KOPT-K1 (cell line): Measurements from ENCODE around the gene SLX4IP.

Source experiments
- H3K27ac ChIP-seq: fragments of 200-600 bp; sonication (generic); 2 replicates; pipeline ENCODE4 v1.5.1; 2016; ENCODE audit warnings: antibody characterized with exemption, mild to moderate bottlenecking, low read depth, low read length; ENCODE audit not compliant: poor library complexity, severe bottlenecking
- H3K36me3 ChIP-seq: fragments of 200-600 bp; sonication (generic); 2 replicates; pipeline ENCODE4 v1.5.1; 2017; ENCODE audit warnings: antibody characterized with exemption, mild to moderate bottlenecking, low read length, moderate library complexity; ENCODE audit not compliant: insufficient read depth
- H3K9me3 ChIP-seq: fragments of 200-600 bp; sonication (generic); 2 replicates; pipeline ENCODE4 v1.5.1; 2017; ENCODE audit warnings: antibody characterized with exemption, low read length, mild to moderate bottlenecking; ENCODE audit not compliant: insufficient read depth, poor library complexity, severe bottlenecking

Gene SLX4IP

GRCh38 chr20:10659651-10660601 is 224.8 kb downstream of the SLX4IP start:
- Histone ChIP-seq H3K27ac (no peak overlapping the region), H3K9me3 (no peaks in the 10 kb centered on the region), H3K36me3 (no peaks in the 10 kb centered on the region)

GRCh38 chr20:10660661-10661060 is 225.6 kb downstream of the SLX4IP start:
- no peak overlapping the region for H3K27ac ChIP-seq
- no peaks in the 10 kb centered on the region for H3K36me3 ChIP-seq

GRCh38 chr20:10661261-10661660 is 226.2 kb downstream of the SLX4IP start:
- Histone ChIP-seq H3K9me3 (no peaks in the 10 kb centered on the region), H3K27ac (no peak overlapping the region), H3K36me3 (no peaks in the 10 kb centered on the region)

More at GRCh38 chr20:10660661-10661060, 225.6 kb downstream of the SLX4IP start:
- no peaks in the 10 kb centered on the region for H3K9me3 ChIP-seq

GRCh38 chr20:10662151-10662550 is 227.0 kb downstream of the SLX4IP start:
- H3K27ac ChIP-seq, result no peak overlapping the region
- no peaks in the 10 kb centered on the region for H3K9me3 ChIP-seq
- no peaks in the 10 kb centered on the region for H3K36me3 ChIP-seq

- Histone ChIP-seq H3K27ac (no peak overlapping the region), H3K9me3 (no peaks in the 10 kb centered on the region), H3K36me3 (no peaks in the 10 kb centered on the region)
Observed at GRCh38 chr20:10662661-10663458, 227.8 kb downstream of the SLX4IP start.

GRCh38 chr20:10663756-10664155 is 228.7 kb downstream of the SLX4IP start:
- Histone ChIP-seq H3K9me3 (no peaks in the 10 kb centered on the region), H3K27ac (no peak overlapping the region), H3K36me3 (no peaks in the 10 kb centered on the region)

- Histone ChIP-seq H3K9me3 (no peaks in the 10 kb centered on the region), H3K27ac (no peak overlapping the region), H3K36me3 (no peaks in the 10 kb centered on the region)
Observed at GRCh38 chr20:10665027-10665561, 230.0 kb downstream of the SLX4IP start.

- no peak overlapping the region for H3K27ac ChIP-seq
- no peaks in the 10 kb centered on the region for H3K36me3 ChIP-seq
- H3K9me3 ChIP-seq, result no peaks in the 10 kb centered on the region
Observed at GRCh38 chr20:10665791-10666190, 230.7 kb downstream of the SLX4IP start.

GRCh38 chr20:10666221-10667076 is 231.3 kb downstream of the SLX4IP start:
- Histone ChIP-seq H3K27ac (no peak overlapping the region), H3K9me3 (no peaks in the 10 kb centered on the region), H3K36me3 (no peaks in the 10 kb centered on the region)

GRCh38 chr20:10667077-10667401 is 231.9 kb downstream of the SLX4IP start:
- Histone ChIP-seq H3K9me3 (peaks cover under 1% of the 10 kb centered on the region), H3K27ac (no peak overlapping the region), H3K36me3 (no peaks in the 10 kb centered on the region)

GRCh38 chr20:10667560-10668167 is 232.6 kb downstream of the SLX4IP start:
- no peaks in the 10 kb centered on the region for H3K36me3 ChIP-seq
- H3K9me3 ChIP-seq, result peaks cover 7% of the 10 kb centered on the region
- H3K27ac ChIP-seq, result no peak overlapping the region

- Histone ChIP-seq H3K27ac (no peak overlapping the region), H3K9me3 (peaks cover 18% of the 10 kb centered on the region), H3K36me3 (no peaks in the 10 kb centered on the region)
Observed at GRCh38 chr20:10668677-10669368, 233.7 kb downstream of the SLX4IP start.

GRCh38 chr20:10669843-10670446 is 234.8 kb downstream of the SLX4IP start:
- H3K36me3 ChIP-seq, result no peaks in the 10 kb centered on the region
- peaks cover 24% of the 10 kb centered on the region for H3K9me3 ChIP-seq
- no peak overlapping the region for H3K27ac ChIP-seq
